ENCODE data around the gene CDADC1.

DNA sequence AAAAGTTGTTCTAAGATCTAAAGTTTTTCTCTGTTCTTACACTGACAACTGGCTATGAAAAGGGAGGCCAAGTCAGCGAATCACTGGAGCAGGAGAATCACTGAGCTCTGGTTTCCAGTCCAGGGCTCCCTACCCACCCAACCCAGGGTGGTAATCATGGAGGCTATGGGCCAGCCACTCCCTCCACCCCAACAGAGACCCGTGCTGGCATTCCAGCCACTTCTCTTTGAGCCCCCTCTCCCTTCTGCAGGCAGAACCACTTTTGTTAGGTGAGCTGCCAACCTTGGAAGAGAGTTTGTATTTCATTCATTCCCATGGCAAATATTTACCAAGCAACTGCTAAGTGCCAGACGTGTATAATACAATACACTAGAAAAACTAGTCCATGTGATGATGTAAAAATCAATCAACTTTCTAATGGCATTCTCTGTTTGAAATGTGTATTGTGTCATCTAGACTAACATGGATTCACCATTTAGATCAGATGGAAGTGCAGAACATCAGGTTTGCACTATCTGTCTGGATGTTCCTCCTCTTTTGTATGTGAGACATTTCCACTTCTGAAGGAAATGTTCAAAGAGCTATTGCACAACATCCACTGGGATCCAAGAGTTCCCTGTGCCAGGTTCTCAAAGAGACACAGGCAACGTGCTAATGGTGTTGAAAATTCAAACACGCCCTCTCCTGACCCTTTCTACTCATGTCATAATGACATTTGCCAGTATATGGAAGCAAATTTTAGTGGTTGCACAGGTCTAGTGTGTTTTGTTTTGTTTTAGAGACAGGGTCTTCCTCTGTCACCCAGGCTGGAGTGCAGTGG lies 22.3 kb upstream of the CDADC1 start:
- no peak for TF ChIP-seq POLR2AphosphoS5 (IDR thresholded peaks at IDR 0.05; ENCODE audit: low read depth, low read length)
- no peak for TF ChIP-seq TAF1 (IDR thresholded peaks at IDR 0.05; ENCODE audit: borderline replicate concordance, insufficient read depth, low read length)
- no peak for TF ChIP-seq FOXP2 (optimal IDR thresholded peaks at IDR 0.05; ENCODE audit: borderline replicate concordance, extremely low read depth, extremely low read length, insufficient read depth)
